Measurements from ENCODE around the gene STN1.

GRCh38 chr10:103855852-103856796 is 61.9 kb downstream of the STN1 start:
- no peak for TF ChIP-seq CTCF (IDR thresholded peaks at IDR 0.05)
- no peak for TF ChIP-seq POLR2A (IDR thresholded peaks at IDR 0.05)

Data from Peyer's patch (tissue), 4 donors.